HepG2 (cell line): ENCODE data around the gene JAK1. TPM values are rescaled to one million over a fixed set of nuclear protein-coding genes. Genes with fewer than 3 reads are reported as not detected.

Source experiments
- CBX2 ChIP-seq, 2 experiments: fragments of 200-600 bp in 1 of 2; sonication (generic); formaldehyde crosslinking in 1 of 2; IDR thresholded peaks; 2 replicates each; pipeline versions ENCODE4 v1.7.0 to v1.8.1; 2018 to 2022; ENCODE audit warnings: low read depth in 2 of 2, low read length in 1 of 2, mild to moderate bottlenecking in 1 of 2, missing genetic modification reagents in 1 of 2
- EHMT2 ChIP-seq: fragments of 200-600 bp; sonication (generic); IDR thresholded peaks from 2 replicates; pipeline ENCODE4 v1.7.0; 2017; ENCODE audit warnings: antibody characterized with exemption, low read depth, low read length, borderline replicate concordance
- KMT2B ChIP-seq: IDR thresholded peaks from 2 replicates; pipeline ENCODE4 v1.6.1; 2016; ENCODE audit warnings: missing genetic modification reagents, missing compliant biosample characterization
- MAFF ChIP-seq: IDR thresholded peaks from 2 replicates; pipeline ENCODE4 v1.6.1; 2011; ENCODE audit warnings: low read depth, low read length, improper control_type of control experiment
- MAFK ChIP-seq, 2 experiments: IDR thresholded peaks in 1 of 2; conservative IDR thresholded peaks in 1 of 2; 2 replicates each; pipeline ENCODE4 v1.6.1; 2011; ENCODE audit warnings: improper control_type of control experiment in 2 of 2, low read length in 2 of 2
- NFATC3 ChIP-seq: sonication (generic); formaldehyde crosslinking; IDR thresholded peaks from 2 replicates; pipeline ENCODE4 v1.5.1; 2020; ENCODE audit warnings: mild to moderate bottlenecking, missing genetic modification reagents
- NFE2 ChIP-seq: sonication (generic); formaldehyde crosslinking; IDR thresholded peaks from 2 replicates; pipeline ENCODE4 v1.4.0; 2020; ENCODE audit warnings: missing genetic modification reagents
- NFE2L1 ChIP-seq: sonication (generic); formaldehyde crosslinking; IDR thresholded peaks from 2 replicates; pipeline ENCODE4 v1.4.0; 2020; ENCODE audit warnings: missing genetic modification reagents, mild to moderate bottlenecking, borderline replicate concordance
- SALL2 ChIP-seq: sonication (generic); formaldehyde crosslinking; IDR thresholded peaks from 2 replicates; pipeline ENCODE4 v1.8.1; 2023; ENCODE audit warnings: mild to moderate bottlenecking, missing genetic modification reagents, inconsistent platforms
- ZNF17 ChIP-seq: sonication (generic); formaldehyde crosslinking; IDR thresholded peaks from 2 replicates; pipeline ENCODE4 v1.5.0; 2020; ENCODE audit warnings: mild to moderate bottlenecking, missing genetic modification reagents
- ZNF556 ChIP-seq: sonication (generic); formaldehyde crosslinking; IDR thresholded peaks from 2 replicates; pipeline ENCODE4 v1.4.0; 2020; ENCODE audit warnings: mild to moderate bottlenecking, missing genetic modification reagents, borderline replicate concordance
- ZNF766 ChIP-seq: sonication (generic); formaldehyde crosslinking; IDR thresholded peaks from 2 replicates; pipeline ENCODE4 v1.5.0; 2020; ENCODE audit warnings: missing genetic modification reagents, borderline replicate concordance
- ZNF839 ChIP-seq: sonication (generic); formaldehyde crosslinking; IDR thresholded peaks from 2 replicates; pipeline ENCODE4 v1.4.0; 2020; ENCODE audit warnings: missing genetic modification reagents, mild to moderate bottlenecking, borderline replicate concordance
- ZSCAN29 ChIP-seq: sonication (generic); formaldehyde crosslinking; conservative IDR thresholded peaks from 2 replicates; pipeline ENCODE4 v1.4.0; 2020; ENCODE audit warnings: mild to moderate bottlenecking, missing genetic modification reagents
- polyA plus RNA-seq, 8 experiments: library from polyadenylated mRNA; depleted of rRNA in 3 of 8; stranded (reverse) in 7 of 8; unstranded in 1 of 8; fragments of >200 nt; fragmentation: Illumina TruSeq in 4 of 8; extraction: Trizol in 4 of 8; gene quantifications; 2 replicates each; pipeline versions ENCODE4 v1.2.1 to v1.2.3, GENCODE V29; 2011 to 2016; ENCODE audit warnings: low read depth in 4 of 8, missing spikeins in 1 of 8, mixed read lengths in 1 of 8; ENCODE audit not compliant: insufficient read depth in 1 of 8
- total RNA-seq, 5 experiments: library from RNA; depleted of rRNA; stranded (reverse); fragments of >200 nt; fragmentation: Illumina TruSeq; extraction: Trizol; gene quantifications; 2 replicates each; pipeline ENCODE4 v1.2.3, GENCODE V29; 2016; ENCODE audit warnings: low read depth in 1 of 5
- TF ChIP-seq, protein P1 (sequence below): sonication (generic); formaldehyde crosslinking; IDR thresholded peaks from 2 replicates; pipeline ENCODE4 v1.5.0; 2020; ENCODE audit warnings: mild to moderate bottlenecking, missing genetic modification reagents, borderline replicate concordance
- TF ChIP-seq, protein P2 (sequence below): IDR thresholded peaks from 2 replicates; pipeline ENCODE4 v1.6.1; 2016; ENCODE audit warnings: low read depth, control low read depth
- TF ChIP-seq, protein P3 (sequence below): sonication (generic); formaldehyde crosslinking; IDR thresholded peaks from 2 replicates; pipeline ENCODE4 v1.4.0; 2020; ENCODE audit warnings: mild to moderate bottlenecking, missing genetic modification reagents, borderline replicate concordance
- TF ChIP-seq, protein P4 (sequence below): sonication (generic); formaldehyde crosslinking; IDR thresholded peaks from 2 replicates; pipeline ENCODE4 v1.5.0; 2020; ENCODE audit warnings: missing genetic modification reagents, mild to moderate bottlenecking, borderline replicate concordance

JAK1 gene
- total and polyA plus RNA-seq, 2 of the 13 experiments (the other 11 are each of a cell fraction or from before 2014, with no cell fraction given), result 23.9 to 42.4 TPM

GRCh38 chr1:64986903-64987871 lies 20.8 kb upstream of the JAK1 start (continued):
- TF ChIP-seq ZNF766 (CRISPR knock-in tag) (no peak), ZNF556 (no peak), ZNF17 (no peak), KMT2B (CRISPR knock-in tag) (0 out of 2 replicates have a peak, but pooled peaks have one; percentile 47), NFE2L1 (no peak), MAFF (0 out of 2 replicates have a peak, but pooled peaks have one; percentile 8), ZNF839 (CRISPR knock-in tag) (no peak), SALL2 (CRISPR knock-in tag) (no peak), EHMT2 (peak; percentile 89), NFATC3 (no peak), MAFK (conservative IDR thresholded peaks at IDR 0.05 in 1 of 2, IDR thresholded peaks at IDR 0.05 in 1 of 2; ENCODE audit: low read length in 2 of 2) (no peak), CBX2 (IDR thresholded peaks at IDR 0.05; ENCODE audit: low read depth, low read length) (no peak), CBX2 (CRISPR knock-in tag; IDR thresholded peaks at IDR 0.05; ENCODE audit: low read depth) (no peak), NFE2 (no peak), ZSCAN29 (CRISPR knock-in tag) (0 out of 2 replicates have a peak, but pooled peaks have one; percentile 46)
- TF ChIP-seq, protein P1, sequence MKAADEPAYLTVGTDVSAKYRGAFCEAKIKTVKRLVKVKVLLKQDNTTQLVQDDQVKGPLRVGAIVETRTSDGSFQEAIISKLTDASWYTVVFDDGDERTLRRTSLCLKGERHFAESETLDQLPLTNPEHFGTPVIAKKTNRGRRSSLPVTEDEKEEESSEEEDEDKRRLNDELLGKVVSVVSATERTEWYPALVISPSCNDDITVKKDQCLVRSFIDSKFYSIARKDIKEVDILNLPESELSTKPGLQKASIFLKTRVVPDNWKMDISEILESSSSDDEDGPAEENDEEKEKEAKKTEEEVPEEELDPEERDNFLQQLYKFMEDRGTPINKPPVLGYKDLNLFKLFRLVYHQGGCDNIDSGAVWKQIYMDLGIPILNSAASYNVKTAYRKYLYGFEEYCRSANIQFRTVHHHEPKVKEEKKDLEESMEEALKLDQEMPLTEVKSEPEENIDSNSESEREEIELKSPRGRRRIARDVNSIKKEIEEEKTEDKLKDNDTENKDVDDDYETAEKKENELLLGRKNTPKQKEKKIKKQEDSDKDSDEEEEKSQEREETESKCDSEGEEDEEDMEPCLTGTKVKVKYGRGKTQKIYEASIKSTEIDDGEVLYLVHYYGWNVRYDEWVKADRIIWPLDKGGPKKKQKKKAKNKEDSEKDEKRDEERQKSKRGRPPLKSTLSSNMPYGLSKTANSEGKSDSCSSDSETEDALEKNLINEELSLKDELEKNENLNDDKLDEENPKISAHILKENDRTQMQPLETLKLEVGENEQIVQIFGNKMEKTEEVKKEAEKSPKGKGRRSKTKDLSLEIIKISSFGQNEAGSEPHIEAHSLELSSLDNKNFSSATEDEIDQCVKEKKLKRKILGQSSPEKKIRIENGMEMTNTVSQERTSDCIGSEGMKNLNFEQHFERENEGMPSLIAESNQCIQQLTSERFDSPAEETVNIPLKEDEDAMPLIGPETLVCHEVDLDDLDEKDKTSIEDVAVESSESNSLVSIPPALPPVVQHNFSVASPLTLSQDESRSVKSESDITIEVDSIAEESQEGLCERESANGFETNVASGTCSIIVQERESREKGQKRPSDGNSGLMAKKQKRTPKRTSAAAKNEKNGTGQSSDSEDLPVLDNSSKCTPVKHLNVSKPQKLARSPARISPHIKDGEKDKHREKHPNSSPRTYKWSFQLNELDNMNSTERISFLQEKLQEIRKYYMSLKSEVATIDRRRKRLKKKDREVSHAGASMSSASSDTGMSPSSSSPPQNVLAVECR (CRISPR knock-in tag), result peak; percentile 57; the same call in 1 of the 2 replicates
- TF ChIP-seq, protein P2, sequence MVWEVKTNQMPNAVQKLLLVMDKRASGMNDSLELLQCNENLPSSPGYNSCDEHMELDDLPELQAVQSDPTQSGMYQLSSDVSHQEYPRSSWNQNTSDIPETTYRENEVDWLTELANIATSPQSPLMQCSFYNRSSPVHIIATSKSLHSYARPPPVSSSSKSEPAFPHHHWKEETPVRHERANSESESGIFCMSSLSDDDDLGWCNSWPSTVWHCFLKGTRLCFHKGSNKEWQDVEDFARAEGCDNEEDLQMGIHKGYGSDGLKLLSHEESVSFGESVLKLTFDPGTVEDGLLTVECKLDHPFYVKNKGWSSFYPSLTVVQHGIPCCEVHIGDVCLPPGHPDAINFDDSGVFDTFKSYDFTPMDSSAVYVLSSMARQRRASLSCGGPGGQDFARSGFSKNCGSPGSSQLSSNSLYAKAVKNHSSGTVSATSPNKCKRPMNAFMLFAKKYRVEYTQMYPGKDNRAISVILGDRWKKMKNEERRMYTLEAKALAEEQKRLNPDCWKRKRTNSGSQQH, result no peak
- TF ChIP-seq, protein P3, sequence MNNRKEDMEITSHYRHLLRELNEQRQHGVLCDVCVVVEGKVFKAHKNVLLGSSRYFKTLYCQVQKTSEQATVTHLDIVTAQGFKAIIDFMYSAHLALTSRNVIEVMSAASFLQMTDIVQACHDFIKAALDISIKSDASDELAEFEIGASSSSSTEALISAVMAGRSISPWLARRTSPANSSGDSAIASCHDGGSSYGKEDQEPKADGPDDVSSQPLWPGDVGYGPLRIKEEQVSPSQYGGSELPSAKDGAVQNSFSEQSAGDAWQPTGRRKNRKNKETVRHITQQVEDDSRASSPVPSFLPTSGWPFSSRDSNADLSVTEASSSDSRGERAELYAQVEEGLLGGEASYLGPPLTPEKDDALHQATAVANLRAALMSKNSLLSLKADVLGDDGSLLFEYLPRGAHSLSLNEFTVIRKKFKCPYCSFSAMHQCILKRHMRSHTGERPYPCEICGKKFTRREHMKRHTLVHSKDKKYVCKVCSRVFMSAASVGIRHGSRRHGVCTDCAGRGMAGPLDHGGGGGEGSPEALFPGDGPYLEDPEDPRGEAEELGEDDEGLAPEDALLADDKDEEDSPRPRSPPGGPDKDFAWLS (CRISPR knock-in tag), result no peak
- TF ChIP-seq, protein P4, sequence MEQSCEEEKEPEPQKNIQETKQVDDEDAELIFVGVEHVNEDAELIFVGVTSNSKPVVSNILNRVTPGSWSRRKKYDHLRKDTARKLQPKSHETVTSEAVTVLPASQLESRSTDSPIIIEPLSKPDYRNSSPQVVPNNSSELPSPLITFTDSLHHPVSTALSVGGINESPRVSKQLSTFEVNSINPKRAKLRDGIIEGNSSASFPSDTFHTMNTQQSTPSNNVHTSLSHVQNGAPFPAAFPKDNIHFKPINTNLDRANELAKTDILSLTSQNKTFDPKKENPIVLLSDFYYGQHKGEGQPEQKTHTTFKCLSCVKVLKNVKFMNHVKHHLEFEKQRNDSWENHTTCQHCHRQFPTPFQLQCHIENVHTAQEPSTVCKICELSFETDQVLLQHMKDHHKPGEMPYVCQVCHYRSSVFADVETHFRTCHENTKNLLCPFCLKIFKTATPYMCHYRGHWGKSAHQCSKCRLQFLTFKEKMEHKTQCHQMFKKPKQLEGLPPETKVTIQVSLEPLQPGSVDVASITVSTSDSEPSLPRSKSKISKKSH, result no peak
